ENCODE measurements around the gene DYRK1A. TPM values are rescaled to one million over a fixed set of nuclear protein-coding genes. Genes with fewer than 3 reads are reported as not detected.

DYRK1A gene
- total RNA-seq, 1 experiment from 2014 or later: 49.3 TPM

Other genes starting within 250 kb of the DYRK1A start
- gene VPS26C, start 99.4 kb upstream of the DYRK1A start, total RNA-seq (2021; ENCODE audit: unreplicated experiment): 42.1 TPM